H9 (cell line): ENCODE measurements around the gene TRIM2. TPM values are rescaled to one million over a fixed set of nuclear protein-coding genes. Genes with fewer than 3 reads are reported as not detected.

Experiments
- DNase-seq: peaks from one replicate; pipeline ENCODE4 v3.0.0-alpha.2; 2017
- H2AFZ ChIP-seq: one replicate; pipeline ENCODE4 v1.6.1; 2013; ENCODE audit warnings: mild to moderate bottlenecking, low read length, control low read depth, moderate library complexity
- H2AK5ac ChIP-seq: 2 replicates; pipeline ENCODE4 v1.6.1; 2013; ENCODE audit warnings: low read length, control low read depth, mixed read lengths; ENCODE audit not compliant: insufficient read length
- H2BK120ac ChIP-seq: one replicate; pipeline ENCODE4 v1.6.1; 2013; ENCODE audit warnings: low read depth, mild to moderate bottlenecking, low read length, control low read depth, inconsistent platforms; ENCODE audit not compliant: poor library complexity, severe bottlenecking
- H2BK12ac ChIP-seq: 2 replicates; pipeline ENCODE4 v1.6.1; 2013; ENCODE audit warnings: low read length, control low read depth, mixed read lengths, low read depth; ENCODE audit not compliant: insufficient read length
- H2BK15ac ChIP-seq: 2 replicates; pipeline ENCODE4 v1.6.1; 2013; ENCODE audit warnings: low read depth, low read length, control low read depth
- H2BK20ac ChIP-seq: one replicate; pipeline ENCODE4 v1.6.1; 2013; ENCODE audit warnings: low read depth, mild to moderate bottlenecking, low read length, control low read depth, inconsistent platforms; ENCODE audit not compliant: poor library complexity, severe bottlenecking
- H2BK5ac ChIP-seq: 2 replicates; pipeline ENCODE4 v1.6.1; 2013; ENCODE audit warnings: low read length, control low read depth, mixed read lengths; ENCODE audit not compliant: insufficient read length
- H3K14ac ChIP-seq: 2 replicates; pipeline ENCODE4 v1.6.1; 2013; ENCODE audit warnings: low read length, control low read depth; ENCODE audit not compliant: insufficient read depth
- H3K18ac ChIP-seq: 2 replicates; pipeline ENCODE4 v1.6.1; 2013; ENCODE audit warnings: low read depth, mild to moderate bottlenecking, mixed read lengths, low read length, control low read depth; ENCODE audit not compliant: insufficient read length
- H3K23ac ChIP-seq: 2 replicates; pipeline ENCODE4 v1.6.1; 2013; ENCODE audit warnings: low read length, control low read depth, mixed read lengths, low read depth; ENCODE audit not compliant: insufficient read length
- H3K23me2 ChIP-seq: 2 replicates; pipeline ENCODE4 v1.6.1; 2013; ENCODE audit warnings: low read depth, mild to moderate bottlenecking, mixed read lengths, low read length, control low read depth; ENCODE audit not compliant: insufficient read length, poor library complexity, severe bottlenecking
- H3K27ac ChIP-seq: 2 replicates; pipeline ENCODE4 v1.5.1; 2013; ENCODE audit warnings: low read length, control low read depth, mixed read lengths, low read depth; ENCODE audit not compliant: insufficient read length
- H3K27me3 ChIP-seq: 2 replicates; pipeline ENCODE4 v1.6.1; 2013; ENCODE audit warnings: low read length, control low read depth, inconsistent platforms; ENCODE audit not compliant: insufficient read depth
- H3K4ac ChIP-seq: 2 replicates; pipeline ENCODE4 v1.6.1; 2013; ENCODE audit warnings: low read depth, mild to moderate bottlenecking, control low read depth, inconsistent platforms, low read length, moderate library complexity
- H3K4me1 ChIP-seq: 2 replicates; pipeline ENCODE4 v1.6.1; 2013; ENCODE audit warnings: low read length, control low read depth, inconsistent platforms; ENCODE audit not compliant: insufficient read depth
- H3K4me2 ChIP-seq: 2 replicates; pipeline ENCODE4 v1.6.1; 2013; ENCODE audit warnings: low read length, control low read depth, mixed read lengths; ENCODE audit not compliant: insufficient read length, insufficient read depth
- H3K56ac ChIP-seq: 2 replicates; pipeline ENCODE4 v1.6.1; 2013; ENCODE audit warnings: low read depth, mild to moderate bottlenecking, mixed read lengths, low read length, control low read depth; ENCODE audit not compliant: insufficient read length
- H3K79me1 ChIP-seq: 2 replicates; pipeline ENCODE4 v1.6.1; 2013; ENCODE audit warnings: low read depth, mild to moderate bottlenecking, moderate library complexity, low read length, control low read depth, inconsistent platforms; ENCODE audit not compliant: insufficient read depth, poor library complexity, severe bottlenecking
- H3K79me2 ChIP-seq: 2 replicates; pipeline ENCODE4 v1.6.1; 2013; ENCODE audit warnings: low read length, control low read depth, inconsistent platforms; ENCODE audit not compliant: insufficient read depth
- H3K9ac ChIP-seq: 2 replicates; pipeline ENCODE4 v1.6.1; 2013; ENCODE audit warnings: low read length, control low read depth, mixed read lengths; ENCODE audit not compliant: insufficient read length; ENCODE audit errors: extremely low read depth
- H3K9me3 ChIP-seq: one replicate; pipeline ENCODE4 v1.6.1; 2013; ENCODE audit warnings: low read depth, low read length, inconsistent platforms; ENCODE audit not compliant: control insufficient read depth
- H3T11ph ChIP-seq: one replicate; pipeline ENCODE4 v1.6.1; 2013; ENCODE audit warnings: mild to moderate bottlenecking, low read length, control low read depth, inconsistent platforms
- H4K20me1 ChIP-seq: one replicate; pipeline ENCODE4 v1.6.1; 2013; ENCODE audit not compliant: control insufficient read depth, insufficient read length, insufficient read depth
- H4K5ac ChIP-seq: 2 replicates; pipeline ENCODE4 v1.6.1; 2013; ENCODE audit warnings: low read depth, mild to moderate bottlenecking, mixed read lengths, low read length, control low read depth; ENCODE audit not compliant: insufficient read length
- H4K8ac ChIP-seq: replicated peaks from 2 replicates; pipeline ENCODE4 v1.6.1; 2013; ENCODE audit warnings: low read length, control low read depth, mixed read lengths, low read depth; ENCODE audit not compliant: insufficient read length
- H4K91ac ChIP-seq: 2 replicates; pipeline ENCODE4 v1.6.1; 2013; ENCODE audit warnings: low read depth, mild to moderate bottlenecking, moderate library complexity, mixed read lengths, low read length, control low read depth; ENCODE audit not compliant: insufficient read length
- H3K27ac Mint-ChIP-seq, 3 experiments: 2 replicates in 2 of 3; 3 replicates in 1 of 3; pipeline ENCODE4 v1.8.0; 2020 to 2021; ENCODE audit warnings: mixed read lengths in 3 of 3, mild to moderate bottlenecking in 1 of 3, moderate library complexity in 1 of 3
- H3K27me3 Mint-ChIP-seq: 2 replicates; pipeline ENCODE4 v1.8.0; 2021; ENCODE audit warnings: low read depth, mild to moderate bottlenecking, moderate library complexity, mixed read lengths
- H3K36me3 Mint-ChIP-seq, 3 experiments: 2 replicates in 2 of 3; 3 replicates in 1 of 3; pipeline ENCODE4 v1.8.0; 2020 to 2021; ENCODE audit warnings: low read depth in 3 of 3, mixed read lengths in 3 of 3; ENCODE audit not compliant: insufficient read depth in 1 of 3
- H3K4me1 Mint-ChIP-seq, 2 experiments: 2 replicates each; pipeline ENCODE4 v1.8.0; 2020; ENCODE audit warnings: mixed read lengths in 2 of 2
- H3K4me3 Mint-ChIP-seq, 2 experiments: 2 replicates in 1 of 2; 3 replicates in 1 of 2; pipeline ENCODE4 v1.8.0; 2020 to 2021; ENCODE audit warnings: mild to moderate bottlenecking in 2 of 2, mixed read lengths in 2 of 2, moderate library complexity in 1 of 2
- H3K9me3 Mint-ChIP-seq, 2 experiments: 2 replicates in 1 of 2; 3 replicates in 1 of 2; pipeline ENCODE4 v1.8.0; 2020; ENCODE audit warnings: mild to moderate bottlenecking in 2 of 2, mixed read lengths in 2 of 2, moderate library complexity in 1 of 2
- CTCF ChIP-seq: fragments of 200-600 bp; sonication (generic); conservative IDR thresholded peaks from 3 replicates; pipeline ENCODE4 v1.8.0; 2021; ENCODE audit warnings: antibody characterized with exemption, mild to moderate bottlenecking
- WGBS: extraction: QIAGEN DNeasy Blood & Tissue Kit; methylation state at CpG from one replicate; pipeline ENCODE4 v1.1.7; 2013; ENCODE audit warnings: missing lambda C conversion rate, low lambda C conversion rate, mixed read lengths; ENCODE audit not compliant: insufficient read length; ENCODE audit errors: extremely low coverage; 5-methylcytosine and 5-hydroxymethylcytosine counted together
- total RNA-seq: library from RNA; stranded (reverse); gene quantifications from 2 replicates; pipeline ENCODE4 v1.2.1, GENCODE V29; 2021

TRIM2 gene
- total RNA-seq, 1 experiment from 2014 or later, result 28.9 TPM

- Histone ChIP-seq H3K23me2 (no peaks in the 10 kb centered on the region), H2BK12ac (no peak overlapping the region), H2BK5ac (no peak overlapping the region), H3K79me2 (no peaks in the 10 kb centered on the region; the same call in 1 of the 2 replicates), H3K4ac (no peak overlapping the region), H2BK15ac (no peak overlapping the region), H3K27me3 (no peaks in the 10 kb centered on the region), H3K4me2 (no peak overlapping the region), H3T11ph (no peak overlapping the region), H3K23ac (no peak overlapping the region), H4K20me1 (no peaks in the 10 kb centered on the region), H2AFZ (no peak overlapping the region), H2AK5ac (no peak overlapping the region), H3K9ac (no peak overlapping the region), H3K14ac (no peak overlapping the region), H3K4me1 (peaks cover 14% of the 10 kb centered on the region; the same call in 1 of the 2 replicates), H4K91ac (no peak overlapping the region), H3K27ac (no peak overlapping the region), H2BK20ac (no peak overlapping the region), H4K8ac (no peak overlapping the region), H2BK120ac (no peak overlapping the region), H3K18ac (no peak overlapping the region), H3K79me1 (no peaks in the 10 kb centered on the region), H3K56ac (no peak overlapping the region), H3K9me3 (no peaks in the 10 kb centered on the region), H4K5ac (no peak overlapping the region)
- Mint-ChIP-seq H3K36me3 (no peaks in the 10 kb centered on the region; a peak in 1 of 7 replicates), H3K27me3 (no peaks in the 10 kb centered on the region), H3K4me1 (peaks cover 30 to 40% of the 10 kb centered on the region in 2 experiments), H3K9me3 (no peaks in the 10 kb centered on the region), H3K4me3 (no peak overlapping the region), H3K27ac (peak overlapping the region in 1 of 3 experiments; percentile 57; a peak in 2 of 7 replicates)
- no CpG with 5 or more reads among the region's 5 CpGs for WGBS
- DNase-seq, result no peak
- TF ChIP-seq CTCF, result no peak
Observed at GRCh38 chr4:153238135-153238919, 34.1 kb downstream of the TRIM2 start.
